Measurements from ENCODE around the gene FICD. TPM values are rescaled to one million over a fixed set of nuclear protein-coding genes. Genes with fewer than 3 reads are reported as not detected.
A peak's percentile ranks its signal among the peaks of the same experiment; 100 is the strongest.

Gene FICD
- total and polyA plus RNA-seq, 2 of the 13 experiments (the other 11 are each of a cell fraction or from before 2014, with no cell fraction given), result 0.99 to 3.0 TPM

- TF ChIP-seq DNMT1 (CRISPR knock-in tag; IDR thresholded peaks at IDR 0.05), result no peak
- TF ChIP-seq PAWR (CRISPR knock-in tag; IDR thresholded peaks at IDR 0.05; ENCODE audit: borderline replicate concordance), result no peak
- no peak for TF ChIP-seq SALL2 (CRISPR knock-in tag; IDR thresholded peaks at IDR 0.05)
- no peak for TF ChIP-seq ESRRA (CRISPR knock-in tag; IDR thresholded peaks at IDR 0.05; ENCODE audit: low read depth)
- TF ChIP-seq, protein P1, sequence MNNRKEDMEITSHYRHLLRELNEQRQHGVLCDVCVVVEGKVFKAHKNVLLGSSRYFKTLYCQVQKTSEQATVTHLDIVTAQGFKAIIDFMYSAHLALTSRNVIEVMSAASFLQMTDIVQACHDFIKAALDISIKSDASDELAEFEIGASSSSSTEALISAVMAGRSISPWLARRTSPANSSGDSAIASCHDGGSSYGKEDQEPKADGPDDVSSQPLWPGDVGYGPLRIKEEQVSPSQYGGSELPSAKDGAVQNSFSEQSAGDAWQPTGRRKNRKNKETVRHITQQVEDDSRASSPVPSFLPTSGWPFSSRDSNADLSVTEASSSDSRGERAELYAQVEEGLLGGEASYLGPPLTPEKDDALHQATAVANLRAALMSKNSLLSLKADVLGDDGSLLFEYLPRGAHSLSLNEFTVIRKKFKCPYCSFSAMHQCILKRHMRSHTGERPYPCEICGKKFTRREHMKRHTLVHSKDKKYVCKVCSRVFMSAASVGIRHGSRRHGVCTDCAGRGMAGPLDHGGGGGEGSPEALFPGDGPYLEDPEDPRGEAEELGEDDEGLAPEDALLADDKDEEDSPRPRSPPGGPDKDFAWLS (CRISPR knock-in tag; IDR thresholded peaks at IDR 0.05; ENCODE audit: borderline replicate concordance), result no peak
- TF ChIP-seq, protein P2, sequence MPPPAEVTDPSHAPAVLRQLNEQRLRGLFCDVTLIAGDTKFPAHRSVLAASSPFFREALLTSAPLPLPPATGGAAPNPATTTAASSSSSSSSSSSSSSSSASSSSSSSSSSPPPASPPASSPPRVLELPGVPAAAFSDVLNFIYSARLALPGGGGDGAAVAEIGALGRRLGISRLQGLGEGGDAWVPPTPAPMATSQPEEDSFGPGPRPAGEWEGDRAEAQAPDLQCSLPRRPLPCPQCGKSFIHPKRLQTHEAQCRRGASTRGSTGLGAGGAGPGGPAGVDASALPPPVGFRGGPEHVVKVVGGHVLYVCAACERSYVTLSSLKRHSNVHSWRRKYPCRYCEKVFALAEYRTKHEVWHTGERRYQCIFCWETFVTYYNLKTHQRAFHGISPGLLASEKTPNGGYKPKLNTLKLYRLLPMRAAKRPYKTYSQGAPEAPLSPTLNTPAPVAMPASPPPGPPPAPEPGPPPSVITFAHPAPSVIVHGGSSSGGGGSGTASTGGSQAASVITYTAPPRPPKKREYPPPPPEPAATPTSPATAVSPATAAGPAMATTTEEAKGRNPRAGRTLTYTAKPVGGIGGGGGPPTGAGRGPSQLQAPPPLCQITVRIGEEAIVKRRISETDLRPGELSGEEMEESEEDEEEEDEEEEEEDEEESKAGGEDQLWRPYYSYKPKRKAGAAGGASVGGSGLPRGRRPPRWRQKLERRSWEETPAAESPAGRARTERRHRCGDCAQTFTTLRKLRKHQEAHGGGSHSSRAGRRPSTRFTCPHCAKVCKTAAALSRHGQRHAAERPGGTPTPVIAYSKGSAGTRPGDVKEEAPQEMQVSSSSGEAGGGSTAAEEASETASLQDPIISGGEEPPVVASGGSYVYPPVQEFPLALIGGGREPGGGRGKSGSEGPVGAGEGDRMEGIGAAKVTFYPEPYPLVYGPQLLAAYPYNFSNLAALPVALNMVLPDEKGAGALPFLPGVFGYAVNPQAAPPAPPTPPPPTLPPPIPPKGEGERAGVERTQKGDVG (CRISPR knock-in tag; IDR thresholded peaks at IDR 0.05; ENCODE audit: borderline replicate concordance), result no peak
- no peak for TF ChIP-seq ZNF781 (CRISPR knock-in tag; IDR thresholded peaks at IDR 0.05; ENCODE audit: borderline replicate concordance, not compliant biosample characterization)
- no peak for TF ChIP-seq TERF1 (CRISPR knock-in tag; IDR thresholded peaks at IDR 0.05)
- peak; percentile 92; the same call in 1 of the 2 replicates for TF ChIP-seq KAT7 (CRISPR knock-in tag; IDR thresholded peaks at IDR 0.05; ENCODE audit: borderline replicate concordance)
- TF ChIP-seq CREBL2 (CRISPR knock-in tag; IDR thresholded peaks at IDR 0.05; ENCODE audit: borderline replicate concordance), result no peak
- no peak for TF ChIP-seq BRCA1 (CRISPR knock-in tag; IDR thresholded peaks at IDR 0.05)
- no peak for TF ChIP-seq ZNF879 (CRISPR knock-in tag; IDR thresholded peaks at IDR 0.05)
- TF ChIP-seq ADNP (CRISPR knock-in tag; IDR thresholded peaks at IDR 0.05), result no peak
- no peak for TF ChIP-seq ZNF644 (CRISPR knock-in tag; IDR thresholded peaks at IDR 0.05; ENCODE audit: low read depth)
- TF ChIP-seq PHF5A (CRISPR knock-in tag; IDR thresholded peaks at IDR 0.05; ENCODE audit: low read depth, unreplicated experiment), result no peak
- TF ChIP-seq, protein P3, sequence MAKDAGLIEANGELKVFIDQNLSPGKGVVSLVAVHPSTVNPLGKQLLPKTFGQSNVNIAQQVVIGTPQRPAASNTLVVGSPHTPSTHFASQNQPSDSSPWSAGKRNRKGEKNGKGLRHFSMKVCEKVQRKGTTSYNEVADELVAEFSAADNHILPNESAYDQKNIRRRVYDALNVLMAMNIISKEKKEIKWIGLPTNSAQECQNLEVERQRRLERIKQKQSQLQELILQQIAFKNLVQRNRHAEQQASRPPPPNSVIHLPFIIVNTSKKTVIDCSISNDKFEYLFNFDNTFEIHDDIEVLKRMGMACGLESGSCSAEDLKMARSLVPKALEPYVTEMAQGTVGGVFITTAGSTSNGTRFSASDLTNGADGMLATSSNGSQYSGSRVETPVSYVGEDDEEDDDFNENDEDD (CRISPR knock-in tag; IDR thresholded peaks at IDR 0.05; ENCODE audit: borderline replicate concordance), result peak; percentile 61; the same call in 1 of the 2 replicates
- TF ChIP-seq KLF9 (CRISPR knock-in tag; IDR thresholded peaks at IDR 0.05; ENCODE audit: low read depth), result no peak
- no peak; the same call in 1 of the 2 replicates for TF ChIP-seq MAF1 (CRISPR knock-in tag; IDR thresholded peaks at IDR 0.05; ENCODE audit: borderline replicate concordance)
- TF ChIP-seq NFIC (IDR thresholded peaks at IDR 0.05; ENCODE audit: low read length), result no peak
- TF ChIP-seq ZNF850 (CRISPR knock-in tag; conservative IDR thresholded peaks at IDR 0.05), result no peak
- no peak for TF ChIP-seq ZNF891 (CRISPR knock-in tag; IDR thresholded peaks at IDR 0.05)
These were observed 46.0 kb downstream of the FICD start, which contains the start of gene SART3 (continued) for GRCh38 chr12:108560752-108561719.

All from HepG2 (cell line).